Stimulated activated CD8-positive, alpha-beta memory T cell treated with anti-CD3 and anti-CD28 coated beads, Interleukin-12 subunit alpha, Interleukin-12 subunit beta, amount 100 ng/mL, for 1 hour (primary cell): ENCODE data around the gene ID1.
"Not testable (repeated sequence)": the region's sequence is repeated elsewhere in the genome, so short reads cannot be mapped to it uniquely, and the experiment has no call there.

Experiments
- DNase-seq: peaks from one replicate; pipeline ENCODE4 v3.0.0-alpha.2; 2020; ENCODE audit warnings: low read depth

Gene ID1

DNA sequence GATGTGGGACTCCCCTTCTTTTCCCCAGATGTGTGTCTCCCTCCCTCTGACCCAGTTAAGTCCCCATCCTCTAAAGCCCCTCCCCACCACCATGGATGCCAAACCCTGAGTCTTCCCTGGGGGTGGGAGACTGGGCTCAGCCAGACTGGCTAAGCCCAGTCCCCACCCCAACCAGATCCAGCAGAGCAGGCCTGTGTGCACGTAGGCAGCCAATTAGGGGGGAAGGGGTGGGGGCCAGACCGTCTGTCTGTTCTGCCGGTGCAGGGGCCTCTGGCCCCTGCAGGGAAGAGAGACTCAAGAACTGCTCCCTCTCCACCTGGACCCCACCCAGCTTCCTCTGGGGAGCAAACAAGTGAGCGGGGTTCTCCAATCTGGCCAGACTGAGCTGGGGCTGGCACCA, 33.2 kb downstream of the ID1 start:
- no peak for DNase-seq

DNA sequence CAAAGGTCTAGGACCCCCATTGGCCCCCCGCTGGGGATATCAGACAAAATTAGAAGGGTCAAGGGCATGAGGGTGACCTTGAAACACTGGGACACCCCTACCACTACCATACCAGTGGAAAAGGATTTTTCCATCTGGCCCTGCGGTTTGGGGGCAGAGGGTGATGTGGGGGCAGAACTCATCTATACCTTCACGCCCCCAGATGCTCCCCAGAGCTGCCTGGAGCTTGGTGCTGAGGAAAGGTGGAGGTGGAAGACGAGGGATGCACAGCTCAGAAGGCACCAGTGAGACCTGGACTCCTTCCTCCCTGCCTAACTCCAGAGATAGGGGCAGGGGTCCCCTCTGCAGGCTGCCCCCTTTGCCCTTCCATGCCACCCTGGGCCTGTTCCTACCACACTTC, 33.7 kb downstream of the ID1 start:
- DNase-seq, result no peak

DNA sequence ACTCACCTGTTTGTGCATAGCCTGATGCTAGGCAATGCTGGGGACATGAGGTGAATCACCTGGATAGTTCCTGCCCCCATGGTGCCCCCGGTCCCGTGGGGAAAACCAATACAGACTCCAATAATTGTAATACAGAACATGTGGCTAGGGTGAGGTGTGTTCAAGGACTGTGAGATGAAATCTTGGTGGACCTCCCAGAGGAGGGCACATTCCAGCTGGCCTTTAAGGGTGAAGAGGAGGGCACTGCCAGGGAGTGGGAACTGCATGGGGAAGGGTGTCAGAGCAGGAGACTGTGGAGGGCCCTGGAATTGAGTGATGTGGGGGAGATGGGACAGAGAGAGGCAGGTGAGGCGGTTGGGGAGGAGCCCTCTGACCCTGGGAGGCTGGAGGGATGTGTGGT, 35.2 kb downstream of the ID1 start:
- no peak for DNase-seq

DNA sequence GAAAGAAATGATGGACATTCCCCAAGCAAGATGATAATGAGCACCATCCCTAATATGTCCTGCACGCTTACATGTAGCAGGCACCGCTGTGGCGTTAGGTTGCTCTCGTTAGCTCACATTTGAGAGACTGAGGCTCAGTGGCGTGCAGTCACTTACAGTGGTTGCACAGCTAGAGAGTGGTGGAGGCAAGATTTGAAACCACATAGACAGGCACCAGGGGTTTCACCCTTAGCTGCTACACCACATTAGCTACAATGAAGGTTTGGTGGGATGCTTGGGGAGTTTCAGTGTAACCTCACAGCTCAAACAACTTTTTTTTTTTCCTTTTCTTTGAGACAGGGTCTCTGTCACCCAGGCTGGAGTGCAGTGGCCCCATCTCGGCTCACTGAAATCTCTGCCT, 36.3 kb downstream of the ID1 start:
- no peak for DNase-seq

GRCh38 chr20:31642837-31643236, 37.7 kb downstream of the ID1 start:
- no peak for DNase-seq

DNA sequence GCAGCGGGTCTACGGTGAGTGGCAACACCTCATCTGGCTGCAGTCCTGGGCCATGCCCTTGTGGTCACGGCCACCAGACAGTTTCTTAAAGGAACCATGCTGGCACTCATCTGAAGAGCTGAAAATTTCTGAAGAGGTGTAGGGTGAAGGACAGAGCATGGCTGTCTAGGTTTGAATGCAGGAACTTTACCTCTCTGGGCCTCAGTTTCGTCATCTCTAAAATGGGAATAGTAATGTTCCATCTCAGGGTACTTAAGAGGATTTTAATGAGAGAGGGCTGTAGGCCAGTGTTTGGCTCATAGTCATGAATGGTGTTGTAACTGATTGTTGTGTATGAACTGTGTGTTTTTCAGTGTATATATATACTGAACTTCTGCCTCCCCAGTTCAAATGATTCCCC, 38.4 kb downstream of the ID1 start:
- DNase-seq, result no peak

- DNase-seq, result no peak
Observed at GRCh38 chr20:31644701-31645100, 39.6 kb downstream of the ID1 start.

GRCh38 chr20:31648104-31648503, 43.0 kb downstream of the ID1 start:
- not testable (repeated sequence) for DNase-seq

DNA sequence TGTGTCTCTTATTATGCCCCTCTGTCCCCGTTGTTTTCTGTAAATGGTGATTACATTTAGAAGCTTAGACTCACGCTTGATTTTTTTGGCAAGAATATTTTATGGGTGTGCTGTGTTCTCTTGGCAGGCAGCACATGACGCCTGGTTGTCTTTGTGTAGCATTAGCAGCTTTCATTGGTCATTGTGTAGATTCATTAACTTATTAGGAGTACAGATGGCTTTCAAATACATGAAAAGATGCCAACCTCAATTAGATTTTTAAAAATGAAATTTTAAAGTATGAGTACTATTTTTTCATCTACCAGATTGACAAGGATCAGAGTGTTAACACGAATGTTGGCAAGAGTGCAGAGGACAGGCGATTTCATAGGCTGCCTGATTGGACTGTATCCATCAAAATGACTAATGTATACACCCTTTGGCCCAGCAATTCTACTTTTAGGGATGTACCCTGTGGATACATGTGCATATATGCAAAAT, 47.9 kb downstream of the ID1 start:
- no peak for DNase-seq

DNA sequence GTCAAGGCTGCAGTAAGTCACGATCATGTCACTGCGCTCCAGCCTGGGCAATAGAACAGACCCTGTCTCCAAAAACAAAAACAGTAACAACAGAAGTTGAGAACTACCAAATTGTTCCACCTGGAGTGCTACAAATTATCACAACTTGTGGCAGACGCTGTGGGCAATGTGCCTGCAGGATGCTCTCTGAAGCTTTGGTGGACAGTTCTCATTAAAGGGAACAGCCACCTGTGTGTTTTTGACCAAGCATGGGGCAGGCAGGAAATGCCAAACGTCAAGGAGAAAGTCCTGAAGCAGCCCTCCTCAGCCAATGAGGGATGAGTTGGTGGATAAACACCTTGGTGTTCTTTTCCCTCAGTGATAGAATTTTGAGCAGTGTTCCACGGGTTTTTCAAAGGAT, 48.5 kb downstream of the ID1 start:
- no peak for DNase-seq

GRCh38 chr20:31654534-31654933, 49.4 kb downstream of the ID1 start:
- no peak for DNase-seq
